Measurements from ENCODE around the gene CLIP1. TPM values are rescaled to one million over a fixed set of nuclear protein-coding genes. Genes with fewer than 3 reads are reported as not detected.

The CLIP1 gene
- total RNA-seq, 2 donors from 2014 or later: 91.2 to 180 TPM

DNA sequence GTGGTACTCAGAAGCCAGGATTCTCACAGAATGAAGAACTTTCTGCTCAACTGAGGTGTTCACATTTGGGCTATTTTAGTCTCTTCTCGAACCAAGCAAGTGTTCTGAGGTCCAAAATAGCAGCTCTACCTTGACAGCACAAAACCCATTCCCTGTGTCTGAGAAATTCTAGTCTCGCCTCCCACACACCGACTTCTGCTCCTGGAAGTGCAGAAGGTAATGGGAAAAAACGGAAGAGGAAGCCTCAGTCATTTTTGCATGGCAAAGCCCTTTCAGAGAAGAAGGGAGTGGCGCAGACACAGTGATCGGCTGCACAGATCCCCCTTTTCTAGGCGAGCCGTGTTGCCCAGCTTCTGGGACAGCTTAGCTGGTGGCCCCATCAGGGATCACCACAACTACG, 125.0 kb downstream of the CLIP1 start:
- no peak for DNase-seq (ENCODE audit: low spot score)
- TF ChIP-seq, protein P1, sequence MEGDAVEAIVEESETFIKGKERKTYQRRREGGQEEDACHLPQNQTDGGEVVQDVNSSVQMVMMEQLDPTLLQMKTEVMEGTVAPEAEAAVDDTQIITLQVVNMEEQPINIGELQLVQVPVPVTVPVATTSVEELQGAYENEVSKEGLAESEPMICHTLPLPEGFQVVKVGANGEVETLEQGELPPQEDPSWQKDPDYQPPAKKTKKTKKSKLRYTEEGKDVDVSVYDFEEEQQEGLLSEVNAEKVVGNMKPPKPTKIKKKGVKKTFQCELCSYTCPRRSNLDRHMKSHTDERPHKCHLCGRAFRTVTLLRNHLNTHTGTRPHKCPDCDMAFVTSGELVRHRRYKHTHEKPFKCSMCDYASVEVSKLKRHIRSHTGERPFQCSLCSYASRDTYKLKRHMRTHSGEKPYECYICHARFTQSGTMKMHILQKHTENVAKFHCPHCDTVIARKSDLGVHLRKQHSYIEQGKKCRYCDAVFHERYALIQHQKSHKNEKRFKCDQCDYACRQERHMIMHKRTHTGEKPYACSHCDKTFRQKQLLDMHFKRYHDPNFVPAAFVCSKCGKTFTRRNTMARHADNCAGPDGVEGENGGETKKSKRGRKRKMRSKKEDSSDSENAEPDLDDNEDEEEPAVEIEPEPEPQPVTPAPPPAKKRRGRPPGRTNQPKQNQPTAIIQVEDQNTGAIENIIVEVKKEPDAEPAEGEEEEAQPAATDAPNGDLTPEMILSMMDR (IDR thresholded peaks at IDR 0.05): no peak

DNA sequence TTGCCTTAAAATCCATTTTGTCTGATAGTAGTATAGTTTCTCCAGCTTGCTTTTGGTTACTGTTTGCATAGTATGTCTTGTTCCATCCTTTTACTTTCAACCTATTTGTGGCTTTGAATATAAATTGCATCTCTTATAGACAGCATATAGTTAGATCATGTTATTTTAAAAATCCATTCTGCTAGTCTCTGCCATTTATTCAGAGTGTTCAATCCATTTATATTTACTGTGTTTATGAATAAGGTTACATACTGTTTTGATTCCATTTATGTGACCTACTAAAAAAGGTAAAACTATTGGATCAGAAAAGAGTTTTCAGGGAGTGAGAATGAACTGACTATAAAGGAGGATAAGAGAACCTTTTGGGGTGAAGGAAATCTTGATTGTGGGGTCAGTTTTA, 126.6 kb downstream of the CLIP1 start:
- Histone ChIP-seq H3K4me1 (ENCODE audit: control insufficient read depth in 1 of 2, low read depth in 2 of 2) (no peaks in the 10 kb centered on the region), H3K9me3 (no peaks in the 10 kb centered on the region), H3K36me3 (peaks cover 29% of the 10 kb centered on the region), H3K4me3 (no peak overlapping the region), H3K27ac (no peak overlapping the region), H3K27me3 (replicated peaks; ENCODE audit: insufficient read depth) (no peaks in the 10 kb centered on the region)
- ATAC-seq (ENCODE audit: insufficient number of reproducible peaks, low FRiP score, low read depth) (no peak), DNase-seq (ENCODE audit: low spot score) (no peak)
- TF ChIP-seq, protein P1 (IDR thresholded peaks at IDR 0.05): no peak

More for the DNA sequence above, 125.0 kb downstream of the CLIP1 start:
- H3K36me3 ChIP-seq: peaks cover 29% of the 10 kb centered on the region
- no peaks in the 10 kb centered on the region for H3K9me3 ChIP-seq
- H3K4me3 ChIP-seq: no peak overlapping the region
- H3K27me3 ChIP-seq (replicated peaks; ENCODE audit: insufficient read depth): no peaks in the 10 kb centered on the region
- no peak for ATAC-seq (ENCODE audit: insufficient number of reproducible peaks, low FRiP score, low read depth)
- no peak overlapping the region for H3K27ac ChIP-seq
- H3K4me1 ChIP-seq (ENCODE audit: control insufficient read depth in 1 of 2, low read depth in 2 of 2): no peaks in the 10 kb centered on the region

DNA sequence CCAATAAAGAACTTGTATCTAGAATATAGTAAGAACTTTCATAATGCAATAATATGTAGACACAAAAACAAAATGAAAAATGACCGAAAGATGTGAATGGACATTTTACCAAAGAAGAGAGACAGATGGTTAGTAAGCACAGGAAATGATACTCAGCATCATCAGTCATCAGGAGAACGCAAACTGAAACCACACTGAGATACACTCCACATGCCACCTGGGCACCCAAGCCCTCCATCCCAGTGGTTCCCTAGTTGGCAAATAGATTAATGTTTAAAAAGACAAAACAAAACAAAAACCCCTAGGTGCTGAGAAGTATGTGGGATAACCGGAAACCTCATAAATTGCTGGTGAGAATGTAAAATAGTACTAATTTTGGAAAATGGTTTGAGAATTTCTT, 129.4 kb downstream of the CLIP1 start:
- H3K4me3 ChIP-seq: no peak overlapping the region
- no peaks in the 10 kb centered on the region for H3K9me3 ChIP-seq
- H3K27me3 ChIP-seq (replicated peaks; ENCODE audit: insufficient read depth): no peaks in the 10 kb centered on the region
- DNase-seq (ENCODE audit: low spot score): no peak
- TF ChIP-seq, protein P1 (IDR thresholded peaks at IDR 0.05): no peak
- no peaks in the 10 kb centered on the region for H3K4me1 ChIP-seq (ENCODE audit: control insufficient read depth in 1 of 2, low read depth in 2 of 2)
- no peak for ATAC-seq (ENCODE audit: insufficient number of reproducible peaks, low FRiP score, low read depth)
- H3K27ac ChIP-seq: no peak overlapping the region
- peaks cover 19% of the 10 kb centered on the region for H3K36me3 ChIP-seq

DNA sequence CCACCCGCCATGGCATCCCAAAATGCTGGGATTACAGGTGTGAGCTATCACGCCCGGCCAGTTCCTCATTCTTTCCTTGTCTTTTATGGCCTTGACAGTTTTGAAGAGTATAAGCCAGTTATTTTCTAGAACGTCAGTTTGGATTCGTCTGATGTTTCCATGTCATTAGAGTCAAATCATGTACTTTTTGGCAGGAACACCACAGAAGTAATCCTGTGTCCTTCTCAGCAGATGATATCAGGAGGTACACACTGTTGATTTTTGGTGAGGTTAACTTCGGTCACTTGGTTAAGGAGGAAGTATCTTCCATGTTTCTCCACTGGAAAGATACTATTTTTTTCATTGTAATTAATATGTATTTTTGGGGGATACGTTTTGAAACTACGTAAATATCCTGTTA, 131.0 kb downstream of the CLIP1 start:
- H3K27me3 ChIP-seq (replicated peaks; ENCODE audit: insufficient read depth): no peaks in the 10 kb centered on the region
- ATAC-seq (ENCODE audit: insufficient number of reproducible peaks, low FRiP score, low read depth) (no peak), DNase-seq (ENCODE audit: low spot score) (no peak)
- no peak overlapping the region for H3K27ac ChIP-seq
- TF ChIP-seq, protein P1 (IDR thresholded peaks at IDR 0.05): no peak
- no peaks in the 10 kb centered on the region for H3K4me1 ChIP-seq (ENCODE audit: control insufficient read depth in 1 of 2, low read depth in 2 of 2)
- peaks cover 24% of the 10 kb centered on the region for H3K36me3 ChIP-seq
- H3K9me3 ChIP-seq: no peaks in the 10 kb centered on the region
- no peak overlapping the region for H3K4me3 ChIP-seq

DNA sequence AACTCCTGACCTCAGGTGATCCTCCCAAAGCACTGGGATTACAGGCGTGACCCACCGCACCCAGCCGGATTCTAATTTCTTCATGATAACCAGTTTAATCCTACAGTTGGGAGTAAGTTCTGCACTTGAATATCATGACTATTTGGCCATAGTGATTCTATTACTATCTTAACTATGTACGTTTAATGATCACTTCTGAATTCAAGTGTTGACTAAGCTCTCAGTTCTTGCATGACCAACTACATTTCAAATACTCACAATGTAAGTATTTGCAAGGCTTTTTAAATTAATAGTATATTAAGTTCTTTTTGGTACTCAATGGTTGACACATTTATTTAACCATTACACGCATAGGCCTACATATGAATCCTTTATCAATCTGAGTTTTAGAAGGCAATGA, 138.8 kb downstream of the CLIP1 start:
- DNase-seq (ENCODE audit: low spot score): no peak
- H3K36me3 ChIP-seq: peaks cover 8% of the 10 kb centered on the region
- TF ChIP-seq, protein P1 (IDR thresholded peaks at IDR 0.05): no peak
- no peak overlapping the region for H3K27ac ChIP-seq
- ATAC-seq (ENCODE audit: insufficient number of reproducible peaks, low FRiP score, low read depth): no peak
- no peaks in the 10 kb centered on the region for H3K27me3 ChIP-seq (replicated peaks; ENCODE audit: insufficient read depth)
- no peaks in the 10 kb centered on the region for H3K9me3 ChIP-seq
- peaks cover 5 to 6% of the 10 kb centered on the region in 2 donors for H3K4me1 ChIP-seq (ENCODE audit: control insufficient read depth in 1 of 2, low read depth in 2 of 2)
- H3K4me3 ChIP-seq: no peak overlapping the region

All from thoracic aorta (tissue), 2 donors.